ENCODE data around the gene ZNF70.

Gene ZNF70

DNA sequence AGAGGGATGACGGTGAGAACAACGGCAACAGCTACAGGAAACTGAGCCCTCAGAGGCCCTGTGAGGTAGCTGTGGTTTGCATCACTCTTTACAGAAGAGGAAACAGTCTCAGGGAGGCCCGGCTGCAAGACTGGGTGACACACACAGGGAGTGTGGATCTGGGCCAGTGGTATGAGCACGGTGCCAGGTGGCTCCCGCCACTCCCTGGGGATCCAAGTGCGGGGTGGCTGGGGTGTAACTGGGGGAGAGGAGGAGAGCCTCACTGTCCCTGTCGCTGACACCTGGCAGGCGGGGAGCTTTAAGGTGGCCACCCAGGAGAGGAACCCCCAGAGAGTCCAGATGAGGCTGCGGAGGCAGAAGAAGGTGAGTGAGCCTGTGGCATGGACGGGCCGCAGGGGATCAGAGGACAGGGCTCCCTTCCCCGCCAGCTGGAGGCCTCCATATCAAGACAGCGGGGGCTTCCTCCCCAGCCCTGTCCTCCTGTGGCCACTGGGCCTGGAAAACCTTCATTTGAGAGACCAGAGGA lies 54.5 kb downstream of the ZNF70 start:
- TF ChIP-seq, protein P1, sequence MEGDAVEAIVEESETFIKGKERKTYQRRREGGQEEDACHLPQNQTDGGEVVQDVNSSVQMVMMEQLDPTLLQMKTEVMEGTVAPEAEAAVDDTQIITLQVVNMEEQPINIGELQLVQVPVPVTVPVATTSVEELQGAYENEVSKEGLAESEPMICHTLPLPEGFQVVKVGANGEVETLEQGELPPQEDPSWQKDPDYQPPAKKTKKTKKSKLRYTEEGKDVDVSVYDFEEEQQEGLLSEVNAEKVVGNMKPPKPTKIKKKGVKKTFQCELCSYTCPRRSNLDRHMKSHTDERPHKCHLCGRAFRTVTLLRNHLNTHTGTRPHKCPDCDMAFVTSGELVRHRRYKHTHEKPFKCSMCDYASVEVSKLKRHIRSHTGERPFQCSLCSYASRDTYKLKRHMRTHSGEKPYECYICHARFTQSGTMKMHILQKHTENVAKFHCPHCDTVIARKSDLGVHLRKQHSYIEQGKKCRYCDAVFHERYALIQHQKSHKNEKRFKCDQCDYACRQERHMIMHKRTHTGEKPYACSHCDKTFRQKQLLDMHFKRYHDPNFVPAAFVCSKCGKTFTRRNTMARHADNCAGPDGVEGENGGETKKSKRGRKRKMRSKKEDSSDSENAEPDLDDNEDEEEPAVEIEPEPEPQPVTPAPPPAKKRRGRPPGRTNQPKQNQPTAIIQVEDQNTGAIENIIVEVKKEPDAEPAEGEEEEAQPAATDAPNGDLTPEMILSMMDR (IDR thresholded peaks at IDR 0.05; ENCODE audit: low read depth, low read length) = no peak
- no peak for DNase-seq (ENCODE audit: extremely low read depth, low read depth)

DNA sequence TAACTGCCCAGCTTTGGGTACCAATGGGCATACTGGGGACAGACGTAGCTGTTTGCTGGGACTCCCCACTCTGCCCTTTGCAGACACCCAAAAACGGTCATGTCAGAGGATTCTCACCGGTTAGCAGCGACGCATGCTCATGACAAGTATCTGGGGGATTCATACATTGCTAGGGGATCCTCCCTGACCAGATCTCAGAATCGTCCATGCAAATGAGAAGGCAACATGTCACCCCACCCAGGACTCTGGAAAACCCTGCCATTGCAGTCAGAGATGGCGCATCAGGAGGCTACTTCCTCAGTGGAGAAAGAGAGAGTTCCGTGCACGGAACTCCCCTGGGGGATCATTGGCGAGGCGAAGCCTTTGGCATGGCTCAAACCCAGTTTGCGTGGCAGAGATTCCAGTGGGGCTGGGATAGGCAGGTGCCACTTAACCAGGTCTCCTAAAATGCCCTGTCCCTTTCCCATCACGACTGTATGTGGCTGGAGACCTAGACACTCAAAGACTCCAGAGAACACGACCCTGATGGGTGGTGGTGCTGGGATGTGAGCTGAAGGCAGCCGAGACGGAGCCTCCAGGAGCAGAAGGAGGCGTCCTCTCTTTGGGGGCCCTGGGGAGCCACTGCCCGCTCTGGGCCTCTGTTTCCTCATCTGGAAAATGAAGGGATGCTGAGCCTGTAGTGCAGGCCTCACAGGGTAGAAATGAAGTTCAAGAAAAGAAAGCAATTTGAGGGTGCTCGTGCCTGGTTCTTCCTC lies 55.2 kb downstream of the ZNF70 start:
- TF ChIP-seq, protein P1 (IDR thresholded peaks at IDR 0.05; ENCODE audit: low read depth, low read length) = no peak
- no peak for DNase-seq (ENCODE audit: extremely low read depth, low read depth)

GRCh38 chr22:23695141-23695540 lies 55.8 kb downstream of the ZNF70 start:
- TF ChIP-seq, protein P1 (IDR thresholded peaks at IDR 0.05; ENCODE audit: low read depth, low read length) = no peak
- DNase-seq (ENCODE audit: extremely low read depth, low read depth) = no peak

DNA sequence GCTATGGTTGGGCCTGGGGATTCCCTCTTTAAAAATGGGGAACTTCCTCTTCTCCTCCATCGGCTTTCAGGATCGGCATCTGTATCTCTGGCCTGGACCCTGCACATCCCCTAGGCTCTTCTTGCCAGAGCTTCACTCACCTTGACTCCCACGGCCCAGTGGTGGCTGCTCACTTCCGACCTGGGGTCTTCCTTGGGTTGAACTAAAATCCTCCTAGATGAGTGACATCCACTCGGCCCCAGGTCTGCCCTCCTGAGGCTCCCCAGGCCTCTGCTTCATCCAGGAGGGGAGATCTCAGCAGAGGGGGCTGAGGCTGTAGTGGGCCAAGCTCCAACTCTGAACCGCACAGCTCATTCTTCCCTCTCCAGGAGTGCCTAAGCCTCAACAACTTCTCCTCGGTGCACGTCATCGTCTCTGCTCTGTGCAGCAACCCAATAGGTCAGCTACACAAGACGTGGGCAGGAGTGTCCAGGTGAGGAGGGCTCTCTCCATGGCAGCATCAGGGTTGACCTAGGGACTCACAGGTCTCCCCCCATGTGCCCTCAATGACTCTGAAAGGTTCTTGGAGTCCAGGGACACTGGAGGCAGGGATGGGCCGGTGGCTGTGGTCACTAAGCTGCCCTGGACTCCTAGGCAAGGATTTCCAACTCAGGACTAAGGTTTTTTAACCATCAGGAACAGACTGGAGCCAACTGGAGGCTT lies 56.8 kb downstream of the ZNF70 start:
- DNase-seq (ENCODE audit: extremely low read depth, low read depth) = no peak
- TF ChIP-seq, protein P1 (IDR thresholded peaks at IDR 0.05; ENCODE audit: low read depth, low read length) = no peak

DNA sequence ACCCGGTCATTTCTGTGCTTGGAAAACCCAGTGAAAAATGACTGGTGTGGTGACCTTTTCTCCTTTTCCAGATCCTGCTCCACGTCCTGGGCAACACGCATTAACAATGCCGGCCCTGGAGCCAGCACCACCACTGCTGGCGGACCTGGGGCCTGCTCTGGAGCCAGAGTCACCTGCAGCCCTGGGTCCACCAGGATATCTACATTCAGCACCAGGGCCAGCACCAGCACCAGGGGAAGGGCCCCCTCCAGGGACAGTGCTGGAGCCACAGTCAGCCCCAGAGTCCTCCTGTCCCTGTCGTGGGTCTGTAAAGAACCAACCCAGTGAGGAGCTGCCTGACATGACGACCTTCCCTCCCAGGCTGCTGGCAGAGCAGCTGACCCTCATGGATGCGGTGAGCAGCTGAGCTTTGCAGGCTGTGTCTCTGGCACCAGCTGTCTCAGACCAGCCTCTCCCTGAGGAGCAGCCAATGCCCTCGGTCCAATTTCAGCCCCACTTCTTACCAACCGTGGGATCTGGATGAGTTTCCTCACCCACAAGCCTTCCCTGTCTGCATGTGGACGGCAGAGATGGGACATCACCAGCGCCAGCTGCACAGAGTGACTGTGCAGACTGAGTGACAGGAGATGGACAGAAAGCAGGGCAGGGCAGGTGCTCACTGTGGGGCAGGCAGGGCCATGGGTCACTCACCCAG lies 58.2 kb downstream of the ZNF70 start:
- no peak for DNase-seq (ENCODE audit: extremely low read depth, low read depth)
- TF ChIP-seq, protein P1 (IDR thresholded peaks at IDR 0.05; ENCODE audit: low read depth, low read length) = no peak

DNA sequence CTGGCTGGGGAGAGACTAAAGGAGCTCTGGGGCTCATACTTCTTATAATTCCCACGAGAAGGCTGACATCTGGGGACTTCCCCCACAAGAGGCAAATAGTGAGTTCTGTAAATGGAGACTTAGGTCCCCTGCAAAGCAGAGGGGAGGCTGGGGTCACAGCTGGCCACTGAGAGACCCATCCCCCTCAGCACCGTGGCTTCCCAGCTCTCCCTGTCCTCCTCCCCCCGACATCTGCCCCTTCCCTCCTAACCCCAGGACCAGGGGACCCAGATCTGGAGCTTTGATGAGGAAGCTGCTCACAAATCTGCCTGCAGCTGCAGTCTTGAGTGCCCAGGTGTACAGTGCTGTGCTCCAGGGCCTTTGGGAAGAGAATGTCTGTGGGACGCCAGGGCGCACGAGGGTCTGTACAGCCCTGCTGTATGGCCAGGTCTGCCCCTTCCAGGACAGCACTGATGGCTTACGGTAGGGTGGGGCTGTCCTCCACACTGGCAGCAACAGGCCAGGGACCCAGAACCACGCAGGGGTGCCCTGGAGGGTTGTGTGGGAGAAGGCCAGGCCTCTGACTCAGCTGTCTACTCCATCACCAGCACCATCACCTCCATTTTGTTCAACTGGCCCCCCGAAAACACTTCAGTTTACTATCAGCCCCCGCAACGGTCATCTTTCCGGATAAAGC lies 59.0 kb downstream of the ZNF70 start:
- TF ChIP-seq, protein P1 (IDR thresholded peaks at IDR 0.05; ENCODE audit: low read depth, low read length) = no peak
- no peak for DNase-seq (ENCODE audit: extremely low read depth, low read depth)

All from AG09319 (cell line).